ENCODE results near the gene HIGD1A.

Gene HIGD1A

DNA sequence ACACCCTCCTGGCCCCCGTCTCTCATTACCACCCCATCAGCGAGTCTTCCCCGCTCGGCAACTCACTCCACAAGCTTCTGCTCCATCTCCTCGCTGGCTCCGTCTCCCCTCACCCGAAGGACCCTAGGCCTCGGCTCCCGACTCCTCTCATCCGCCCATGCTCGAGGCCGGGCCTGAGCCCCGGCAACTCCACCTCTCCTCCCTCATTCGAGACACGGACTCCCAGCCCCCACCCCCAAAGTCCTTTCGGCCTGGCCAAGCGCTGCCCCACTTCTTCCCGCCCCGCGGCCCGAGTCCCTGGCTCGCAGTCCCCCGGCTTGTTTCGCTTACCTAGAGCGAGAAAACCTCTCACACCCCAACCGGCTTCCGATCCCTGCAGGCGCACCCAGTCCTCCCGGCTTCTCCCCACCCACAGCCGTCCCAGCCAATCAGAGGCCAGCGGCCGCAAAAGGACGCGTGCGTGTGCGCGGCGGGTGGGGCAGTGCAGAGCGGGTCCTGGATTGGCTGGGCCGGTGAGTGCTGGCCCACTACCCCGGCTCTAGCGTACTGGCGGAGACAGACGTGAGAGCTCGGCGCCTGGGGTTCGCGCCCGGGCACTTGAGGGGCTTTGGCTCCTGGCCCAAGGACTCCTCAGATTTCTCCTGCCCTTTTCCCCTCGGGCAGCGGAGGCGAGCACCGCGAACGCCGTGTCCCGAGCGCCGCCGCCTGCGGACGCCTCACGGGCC is at the start of gene HIGD1A:
Gene HIGD1A (minus strand): TSS at position 385 of the 725 bp plus-strand sequence. CDS start 10,237 bp downstream, outside the sequence.
- DNase-seq = peak; percentile 64 to 98 (median 95)

- no peak for DNase-seq
Measured at GRCh38 chr3:42853739-42854302, 49.5 kb upstream of the HIGD1A start.

GRCh38 chr3:42853056-42853455 is 48.8 kb upstream of the HIGD1A start:
- no peak for DNase-seq

DNA sequence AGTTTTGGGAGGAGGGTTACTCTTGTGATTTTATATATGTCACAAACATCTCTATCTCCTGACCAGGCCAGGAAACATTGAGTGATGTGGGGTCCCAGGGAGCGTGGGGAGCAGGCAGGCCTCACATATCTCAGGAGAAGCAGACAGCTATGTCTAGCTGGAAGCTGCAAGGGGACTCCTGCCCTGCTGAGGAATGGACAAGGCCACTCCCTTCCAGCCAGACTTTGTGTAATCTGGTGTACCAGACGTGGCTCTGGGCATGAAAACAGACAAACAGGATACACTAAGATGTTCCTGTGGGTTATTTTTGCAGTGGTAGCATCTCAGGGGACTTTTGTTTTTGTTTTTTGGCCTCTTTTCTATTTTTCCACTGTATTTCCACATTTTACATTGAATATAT is 48.2 kb upstream of the HIGD1A start:
- DNase-seq = no peak

- no peak for DNase-seq
Measured at GRCh38 chr3:42851228-42851834, 47.0 kb upstream of the HIGD1A start.

DNA sequence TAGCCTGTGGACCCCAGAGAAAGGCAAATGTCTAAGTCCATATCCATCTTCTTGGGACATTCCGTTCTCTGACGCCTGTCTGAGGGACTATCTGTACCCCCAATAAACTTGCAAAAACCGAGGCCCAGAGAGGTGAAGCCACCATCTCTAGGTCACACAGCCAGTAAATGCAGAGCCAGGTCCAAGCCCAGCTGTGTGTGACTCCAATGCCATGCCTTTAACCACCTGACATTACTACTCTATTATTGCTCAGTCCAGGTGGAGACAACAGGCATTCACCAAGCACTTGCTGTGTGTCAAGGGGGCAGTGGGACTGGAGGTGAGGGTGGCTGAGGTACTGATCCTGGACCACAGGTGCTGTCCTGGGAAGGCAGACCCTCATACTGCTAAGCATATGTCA is 46.0 kb upstream of the HIGD1A start:
- DNase-seq = no peak

- DNase-seq = no peak
Measured at GRCh38 chr3:42849017-42849416, 44.7 kb upstream of the HIGD1A start.

- no peak for DNase-seq
Measured at GRCh38 chr3:42847731-42848130, 43.4 kb upstream of the HIGD1A start.

GRCh38 chr3:42846685-42847522 is 42.6 kb upstream of the HIGD1A start:
- DNase-seq = peak in 17 of 51 donors; percentile 3 to 30 (median 9)

DNA sequence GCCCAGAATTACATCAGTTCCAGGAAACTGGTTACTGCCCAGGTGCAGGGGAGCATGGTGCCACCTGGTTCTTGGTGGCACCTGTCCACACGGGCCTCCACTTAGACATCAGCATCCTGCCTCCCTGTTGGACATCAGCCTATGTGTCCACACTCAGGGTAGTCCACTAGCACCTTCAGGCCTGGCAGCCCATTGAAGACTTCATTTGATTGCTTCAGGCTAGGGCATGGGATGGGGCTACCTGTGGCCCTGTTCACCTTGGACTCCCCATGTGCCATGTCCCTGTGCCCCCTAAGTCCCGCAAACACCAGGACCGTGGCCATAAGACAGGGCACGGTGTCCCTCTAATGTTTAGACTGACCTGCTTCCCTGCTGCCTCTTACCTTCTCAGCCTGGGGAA is 40.5 kb upstream of the HIGD1A start:
- DNase-seq = no peak

DNA sequence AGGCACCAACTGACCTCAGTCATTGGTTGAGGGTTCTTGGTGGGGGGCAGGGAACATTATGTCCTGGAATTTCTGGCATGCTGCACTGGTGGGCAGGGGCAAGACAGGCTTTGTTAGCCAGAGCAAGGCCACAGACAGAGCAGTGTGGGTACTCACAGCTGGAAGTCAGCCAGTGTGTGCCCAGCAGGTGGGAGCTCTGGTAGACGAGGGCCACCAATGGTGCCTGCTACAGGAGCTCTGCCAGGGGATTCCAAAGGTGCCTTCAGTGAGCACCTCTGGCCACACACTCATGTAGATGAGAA is 40.1 kb upstream of the HIGD1A start:
- DNase-seq = no peak

DNA sequence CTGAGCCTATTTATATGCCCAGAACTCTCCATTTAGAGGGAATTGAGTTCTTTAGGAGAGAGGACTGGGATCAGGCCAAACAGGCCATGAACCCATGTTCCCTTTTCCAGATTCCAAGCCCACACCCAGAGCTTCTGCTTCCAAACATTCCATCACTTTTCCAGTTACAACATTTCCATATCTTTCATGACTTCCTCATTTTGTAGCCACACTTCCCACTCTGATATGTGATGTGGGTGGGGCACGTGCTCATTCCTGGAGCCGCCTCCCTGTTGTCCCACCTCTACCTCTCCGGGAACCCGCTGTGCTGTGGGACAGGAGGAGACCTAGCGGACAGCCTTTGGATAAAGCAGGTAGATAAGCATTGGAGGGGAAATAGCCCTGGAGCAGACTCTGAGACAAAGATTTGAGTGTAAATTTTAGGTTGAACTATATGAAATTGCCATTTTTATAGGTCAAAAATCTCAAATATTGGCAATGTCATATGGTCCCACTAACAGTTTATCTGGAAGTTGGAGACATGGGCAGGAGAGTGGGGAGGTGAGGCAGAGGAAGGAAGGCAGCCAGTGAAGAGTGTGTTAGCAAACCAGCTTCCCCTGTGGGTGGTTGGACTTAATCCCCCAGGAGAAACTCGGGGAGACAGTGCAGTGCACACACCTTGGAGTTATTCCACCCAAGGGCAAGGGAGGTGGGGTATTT is 39.6 kb upstream of the HIGD1A start:
- DNase-seq = no peak

- DNase-seq = no peak
Measured at GRCh38 chr3:42841332-42841731, 37.0 kb upstream of the HIGD1A start.

GRCh38 chr3:42839616-42840015 is 35.3 kb upstream of the HIGD1A start:
- DNase-seq = peak in 24 of 51 donors; percentile 2 to 63 (median 24)

GRCh38 chr3:42838571-42838970 is 34.3 kb upstream of the HIGD1A start:
- DNase-seq = no peak

DNA sequence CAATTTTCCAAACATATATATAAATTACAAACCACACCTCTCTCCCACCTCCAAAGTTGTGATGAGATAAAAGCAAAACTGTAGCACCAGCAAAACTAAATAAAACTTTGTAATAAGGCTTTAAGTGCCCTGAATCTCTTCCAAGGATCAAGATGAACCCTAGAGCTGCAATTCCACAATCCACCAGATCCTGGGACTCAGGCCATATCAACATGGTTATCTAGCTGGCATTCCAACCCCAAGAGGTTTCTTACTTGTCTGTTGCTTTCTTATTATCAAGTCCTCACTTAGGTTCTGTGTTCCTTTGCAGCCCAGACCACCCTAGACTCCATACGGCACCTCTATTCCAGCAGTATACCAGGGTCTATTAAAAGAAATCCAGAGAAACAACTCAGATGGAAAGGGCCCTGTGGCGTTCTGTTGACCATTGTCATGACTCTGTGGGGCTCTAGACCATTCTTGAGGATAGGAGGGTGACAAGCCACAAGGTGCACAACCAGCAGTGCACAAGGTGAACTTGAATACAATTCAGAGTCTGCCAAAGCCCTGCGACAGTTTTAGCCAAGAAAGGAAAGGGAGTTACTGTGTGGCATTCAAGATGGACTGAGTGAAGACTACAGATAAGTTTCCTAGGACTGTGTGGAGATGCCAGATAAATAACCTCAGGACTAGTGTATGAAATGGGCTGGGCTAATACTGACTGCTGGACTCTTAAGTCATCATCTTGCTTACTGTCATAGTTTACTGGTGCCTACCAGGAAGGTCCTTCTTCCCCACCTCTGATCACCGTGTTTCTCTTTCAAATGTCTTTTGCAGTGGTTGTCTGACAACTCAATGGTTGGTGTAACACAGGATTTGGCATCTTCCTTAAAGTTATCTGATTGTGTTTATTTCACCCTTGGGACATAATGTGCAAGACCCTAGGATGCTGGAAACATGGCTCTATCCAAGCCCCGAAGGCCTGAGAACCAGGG is 32.1 kb upstream of the HIGD1A start:
- DNase-seq = no peak

DNA sequence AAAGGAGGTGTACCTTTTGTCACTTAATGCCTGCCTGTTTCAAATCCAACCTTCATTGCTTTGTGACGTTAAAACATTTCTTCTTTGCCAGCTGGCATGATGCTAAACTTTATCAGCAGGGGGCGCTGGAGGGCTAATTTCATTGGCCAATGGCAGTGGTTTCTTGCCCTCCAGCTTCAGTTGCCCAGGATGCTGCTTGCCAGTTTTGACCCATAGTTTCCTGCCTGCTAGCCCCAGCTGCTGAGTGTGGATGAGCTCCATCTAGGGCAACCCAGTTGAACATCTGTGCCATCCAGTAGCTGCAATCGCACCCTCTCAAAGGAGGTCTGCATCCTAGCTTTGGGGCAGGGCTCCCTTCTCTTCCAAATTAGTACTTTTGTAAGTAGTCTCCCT is 27.0 kb upstream of the HIGD1A start:
- peak in 45 of 51 donors; percentile 3 to 77 (median 38) for DNase-seq

GRCh38 chr3:42830437-42831320 is 26.4 kb upstream of the HIGD1A start:
- DNase-seq = no peak
